GM18526 (cell line): ENCODE results near the gene ITFG1.

Experiments used
- POLR2A ChIP-seq: IDR thresholded peaks from 3 replicates; pipeline ENCODE4 v1.6.1; 2011; ENCODE audit not compliant: insufficient read length; ENCODE audit errors: extremely low read depth

Gene ITFG1

DNA sequence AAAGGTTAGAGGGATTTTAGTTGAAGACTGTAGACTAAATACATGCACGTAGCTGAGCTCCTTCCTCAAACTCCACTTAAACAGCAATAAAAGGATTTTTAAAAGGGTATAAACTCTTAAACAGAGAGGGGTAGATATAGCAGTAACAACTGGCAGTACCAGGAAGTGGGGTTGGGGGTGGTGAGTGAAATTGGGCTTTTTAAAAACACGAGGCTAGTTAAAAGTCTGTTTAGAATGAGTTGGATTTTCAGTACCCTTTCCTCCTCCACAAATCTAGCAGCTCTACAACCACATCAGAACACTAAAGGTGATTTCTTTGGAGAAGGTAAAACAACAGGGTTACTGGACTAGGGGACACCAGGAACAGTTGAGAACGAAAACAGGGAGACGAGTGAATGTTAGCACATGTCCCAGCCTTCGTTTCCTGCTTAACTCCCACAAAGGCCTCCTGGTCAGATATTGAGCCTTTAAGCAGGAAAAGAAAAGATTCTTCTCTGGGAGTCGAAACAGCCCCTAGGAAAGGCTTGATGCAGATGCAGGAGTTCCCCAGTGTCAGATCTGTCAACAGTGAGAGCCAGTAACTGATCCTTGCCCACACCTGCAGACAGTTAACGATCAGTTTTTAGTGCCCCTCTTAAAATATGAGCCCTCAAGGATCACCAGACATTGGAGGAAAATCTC lies 331.0 kb downstream of the ITFG1 start:
- TF ChIP-seq POLR2A: no peak

DNA sequence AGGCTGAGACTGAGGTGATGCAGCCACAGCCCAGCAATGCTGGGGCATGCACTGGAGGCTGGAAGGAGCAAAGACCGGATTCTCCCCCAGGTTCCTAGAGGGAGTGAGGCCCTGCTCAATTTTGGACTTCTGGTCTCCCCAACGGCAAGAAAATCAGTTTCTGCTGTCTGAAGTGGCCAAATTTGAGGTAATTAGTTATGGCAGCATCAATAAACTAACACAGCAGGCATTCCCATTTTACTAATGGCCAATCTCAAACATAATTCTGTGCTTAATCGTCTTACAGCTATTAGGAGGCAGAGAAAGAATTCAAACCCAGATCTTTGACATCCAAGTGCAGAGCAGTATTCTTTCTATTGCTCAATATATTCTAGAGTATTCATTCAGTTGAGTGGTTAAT lies 333.3 kb downstream of the ITFG1 start:
- no peak for TF ChIP-seq POLR2A

DNA sequence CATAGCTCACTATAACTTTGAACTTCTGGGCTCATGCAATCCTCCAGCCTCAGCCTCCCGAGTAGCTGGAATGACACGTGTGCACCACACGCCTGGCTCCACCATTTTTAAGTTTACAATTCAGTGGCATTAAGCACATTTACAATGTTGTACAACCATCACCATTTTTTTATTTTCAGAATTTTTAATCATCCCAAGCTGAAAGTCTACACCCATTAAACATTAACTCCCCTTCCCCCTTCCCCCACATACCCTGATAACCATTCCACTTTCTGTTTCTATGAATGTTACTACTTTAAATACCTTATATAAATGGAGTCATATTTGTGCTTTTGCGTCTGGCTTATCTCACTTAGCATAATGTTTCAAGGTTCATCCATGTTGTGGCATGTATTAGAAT lies 335.1 kb downstream of the ITFG1 start:
- TF ChIP-seq POLR2A: no peak

DNA sequence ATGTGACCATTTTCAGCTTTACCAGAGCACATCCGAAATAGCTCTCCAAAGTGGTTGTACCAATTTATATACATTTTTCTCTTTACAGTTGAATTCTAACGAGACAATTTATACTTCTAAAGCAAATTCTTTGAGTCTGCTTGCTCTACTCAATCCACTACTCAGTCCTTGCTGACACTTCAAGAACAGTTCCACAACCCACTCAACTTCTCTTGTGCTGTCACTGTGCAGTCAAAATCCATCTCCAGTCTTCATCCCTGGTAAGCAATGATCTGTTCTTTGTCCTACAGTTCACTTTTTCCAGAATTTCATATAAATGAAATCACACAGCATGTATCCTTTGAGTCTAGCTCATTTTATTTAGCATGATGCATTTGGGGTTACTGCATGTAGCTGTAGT lies 347.7 kb downstream of the ITFG1 start:
- no peak for TF ChIP-seq POLR2A

DNA sequence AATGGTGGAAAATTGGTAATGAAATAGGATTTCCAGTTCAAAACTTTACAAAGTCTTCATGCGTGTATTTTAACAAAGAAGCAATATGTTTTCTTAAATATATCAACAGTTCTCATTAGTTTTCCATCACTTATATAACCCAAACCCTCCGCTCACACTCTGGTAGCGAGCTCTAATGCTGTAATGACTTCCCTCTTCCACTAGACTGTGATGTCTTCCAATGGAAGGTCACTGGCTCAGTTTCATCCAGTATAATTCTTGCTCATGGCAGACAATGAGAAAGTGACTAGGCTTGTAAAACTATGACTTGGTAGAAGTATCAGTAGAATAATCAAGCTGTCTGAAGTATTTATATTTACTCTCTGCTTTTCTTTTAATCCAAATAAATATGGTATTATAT lies 349.9 kb downstream of the ITFG1 start:
- no peak for TF ChIP-seq POLR2A

DNA sequence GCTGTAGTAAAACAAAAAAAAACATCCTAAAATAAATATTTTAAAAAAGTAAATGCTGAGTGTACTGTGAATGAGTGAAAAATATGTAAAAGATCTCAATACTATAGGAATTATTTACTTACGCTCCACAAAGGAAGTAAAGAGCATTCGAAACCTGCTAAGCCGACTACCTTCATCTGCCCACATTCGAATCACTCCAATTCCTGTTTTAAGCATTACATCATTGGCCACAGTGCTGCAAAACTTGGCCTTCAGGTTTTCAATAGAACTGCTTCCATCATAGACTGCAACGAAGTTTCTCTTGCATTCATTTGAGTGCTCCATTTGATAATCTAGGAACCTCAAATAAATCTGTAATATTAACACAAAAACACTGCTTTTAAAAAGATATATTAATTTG lies 351.5 kb downstream of the ITFG1 start:
- TF ChIP-seq POLR2A: no peak
